ENCODE results near the gene HCLS1.
"Not testable (repeated sequence)": the region's sequence is repeated elsewhere in the genome, so short reads cannot be mapped to it uniquely, and the experiment has no call there.

HCLS1 gene, protein sequence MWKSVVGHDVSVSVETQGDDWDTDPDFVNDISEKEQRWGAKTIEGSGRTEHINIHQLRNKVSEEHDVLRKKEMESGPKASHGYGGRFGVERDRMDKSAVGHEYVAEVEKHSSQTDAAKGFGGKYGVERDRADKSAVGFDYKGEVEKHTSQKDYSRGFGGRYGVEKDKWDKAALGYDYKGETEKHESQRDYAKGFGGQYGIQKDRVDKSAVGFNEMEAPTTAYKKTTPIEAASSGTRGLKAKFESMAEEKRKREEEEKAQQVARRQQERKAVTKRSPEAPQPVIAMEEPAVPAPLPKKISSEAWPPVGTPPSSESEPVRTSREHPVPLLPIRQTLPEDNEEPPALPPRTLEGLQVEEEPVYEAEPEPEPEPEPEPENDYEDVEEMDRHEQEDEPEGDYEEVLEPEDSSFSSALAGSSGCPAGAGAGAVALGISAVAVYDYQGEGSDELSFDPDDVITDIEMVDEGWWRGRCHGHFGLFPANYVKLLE

GRCh38 chr3:121660356-121661171 is at the start of gene HCLS1:
TSS of gene HCLS1 (minus strand) at chr3:121660903. CDS start at chr3:121658347, 2,556 bp downstream.
- peaks cover 31% of the 10 kb centered on the region for H3K36me3 Mint-ChIP-seq
- H3K4me3 Mint-ChIP-seq, result peak within 1 kb of the TSS; percentile 97
- no peaks in the 10 kb centered on the region for H3K27me3 Mint-ChIP-seq
- H3K9me3 Mint-ChIP-seq (ENCODE audit: low read depth), result no peaks in the 10 kb centered on the region
- H3K27ac Mint-ChIP-seq, result peak within 1 kb of the TSS; percentile 99
- peaks cover 55% of the 10 kb centered on the region for H3K4me1 Mint-ChIP-seq (ENCODE audit: low read depth)

DNA sequence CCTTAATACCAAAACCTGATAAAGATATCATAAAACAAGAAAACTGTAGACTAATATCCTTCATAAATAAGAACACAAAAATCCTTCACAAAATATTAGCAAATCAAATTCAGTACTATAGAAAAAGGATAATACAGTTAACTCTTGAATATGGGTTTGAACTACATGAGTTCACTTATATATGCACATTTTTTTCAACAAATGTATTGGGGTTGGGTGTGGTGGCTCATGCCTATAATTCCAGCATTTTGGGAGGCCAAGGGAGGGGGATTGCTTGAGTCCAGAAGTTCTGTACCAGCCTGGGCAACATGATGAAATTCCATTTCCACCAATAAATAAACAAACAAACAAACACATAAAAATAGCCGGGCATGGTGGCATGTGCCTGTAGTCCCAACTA is 49.6 kb upstream of the HCLS1 start:
- Mint-ChIP-seq H3K27ac (no peak overlapping the region), H3K9me3 (ENCODE audit: low read depth) (no peaks in the 10 kb centered on the region), H3K27me3 (no peaks in the 10 kb centered on the region), H3K4me3 (no peak overlapping the region), H3K36me3 (peaks cover 18% of the 10 kb centered on the region), H3K4me1 (ENCODE audit: low read depth) (peaks cover 2% of the 10 kb centered on the region)

DNA sequence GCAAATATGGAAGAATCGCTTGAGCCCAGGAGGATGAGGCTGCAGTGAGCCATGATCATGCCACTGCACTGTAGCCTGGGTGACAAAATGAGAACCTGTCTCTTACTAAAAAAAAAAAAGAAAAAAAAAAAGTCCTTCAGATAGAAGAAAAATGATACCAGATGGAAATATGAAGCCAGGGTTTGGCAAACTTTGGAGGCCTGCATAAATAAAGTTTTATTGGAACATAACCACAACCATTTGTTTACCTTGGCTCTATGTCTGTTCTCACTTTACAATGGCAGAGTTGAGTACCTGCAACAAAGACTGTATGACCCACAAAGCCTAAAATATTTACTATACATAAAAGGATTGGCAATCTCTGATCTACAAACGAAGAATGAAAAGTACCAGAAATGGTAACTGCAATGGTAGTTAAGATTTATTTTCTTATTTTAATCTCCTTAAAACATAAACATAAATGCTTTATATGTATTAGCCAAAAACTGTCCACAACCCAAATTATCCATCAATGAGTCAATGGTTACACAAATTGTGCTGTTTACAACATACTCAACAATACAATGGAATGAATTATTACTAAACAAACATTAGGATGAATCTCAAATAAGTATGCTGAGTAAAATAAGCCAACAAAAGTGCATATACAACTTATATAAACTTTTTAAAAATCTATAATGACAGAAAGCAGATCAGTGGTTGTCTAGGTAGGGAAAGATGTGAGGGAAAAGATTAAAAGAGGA is 47.0 kb upstream of the HCLS1 start:
- Mint-ChIP-seq H3K27ac (no peak overlapping the region), H3K4me1 (ENCODE audit: low read depth) (peaks cover 2% of the 10 kb centered on the region), H3K4me3 (no peak overlapping the region), H3K27me3 (no peaks in the 10 kb centered on the region), H3K36me3 (peaks cover 26% of the 10 kb centered on the region), H3K9me3 (ENCODE audit: low read depth) (no peaks in the 10 kb centered on the region)

DNA sequence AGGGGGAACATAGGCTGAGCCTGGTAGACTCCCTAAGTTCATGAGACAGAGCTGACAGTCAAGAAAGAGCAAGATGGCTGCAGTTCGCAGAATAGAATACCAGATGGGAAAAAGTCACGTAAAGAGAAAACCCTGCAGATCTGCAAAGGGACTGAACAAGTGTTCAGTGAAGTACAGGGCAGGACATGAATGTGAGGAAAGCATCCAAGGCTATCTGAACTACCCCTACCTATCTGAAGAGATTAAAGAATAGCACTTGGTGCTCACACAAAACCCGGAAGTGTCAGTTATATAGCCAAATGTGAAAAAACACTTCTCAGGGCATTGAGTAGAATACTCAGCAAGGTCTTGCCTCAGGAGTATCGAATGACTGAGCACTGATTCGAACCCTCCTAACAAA is 44.8 kb upstream of the HCLS1 start:
- Mint-ChIP-seq H3K27ac (no peak overlapping the region), H3K4me3 (no peak overlapping the region), H3K4me1 (ENCODE audit: low read depth) (peaks cover 2% of the 10 kb centered on the region), H3K36me3 (peaks cover 29% of the 10 kb centered on the region), H3K27me3 (no peaks in the 10 kb centered on the region), H3K9me3 (ENCODE audit: low read depth) (no peaks in the 10 kb centered on the region)

DNA sequence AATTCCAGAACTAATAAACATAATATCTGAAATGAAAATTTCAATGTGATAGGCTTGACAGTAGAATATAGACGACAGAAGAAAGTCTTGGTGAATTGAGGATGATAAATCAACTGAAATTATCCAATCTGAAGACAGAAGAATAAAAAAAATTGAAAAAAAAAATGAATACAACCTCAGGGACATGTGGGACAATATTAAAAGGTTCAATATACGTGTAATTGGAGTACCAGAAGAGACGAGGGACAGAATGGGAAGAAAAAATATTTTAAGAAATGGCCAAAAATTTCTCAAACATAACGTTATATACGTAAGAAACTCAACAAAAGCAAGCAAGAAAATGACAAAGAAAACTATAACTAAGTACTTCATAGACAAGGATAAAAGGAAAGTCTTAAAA is 43.3 kb upstream of the HCLS1 start:
- Mint-ChIP-seq H3K9me3 (ENCODE audit: low read depth) (no peaks in the 10 kb centered on the region), H3K36me3 (peaks cover 26% of the 10 kb centered on the region), H3K27me3 (no peaks in the 10 kb centered on the region), H3K27ac (no peak overlapping the region), H3K4me3 (no peak overlapping the region), H3K4me1 (ENCODE audit: low read depth) (peaks cover under 1% of the 10 kb centered on the region)

DNA sequence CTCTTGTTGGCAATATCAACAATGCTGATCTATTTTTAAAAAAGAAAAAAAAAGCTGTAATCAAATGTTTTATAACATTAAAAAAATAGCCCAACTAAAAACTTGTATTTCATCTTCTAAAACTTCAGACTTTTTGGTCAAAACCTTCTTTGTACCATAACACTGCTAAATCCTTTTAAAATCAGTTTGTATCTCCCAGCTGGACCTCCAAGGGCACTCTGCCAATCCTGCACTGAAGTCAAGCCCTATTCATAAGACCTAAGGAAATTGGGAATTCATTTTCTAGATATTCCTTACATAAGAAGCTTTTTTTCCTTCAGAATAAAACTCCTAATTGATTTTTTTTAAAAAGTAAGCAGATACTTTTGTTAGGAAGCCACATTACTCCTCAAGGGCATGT is 38.2 kb upstream of the HCLS1 start:
- Mint-ChIP-seq H3K27ac (no peak overlapping the region), H3K9me3 (ENCODE audit: low read depth) (no peaks in the 10 kb centered on the region), H3K4me3 (no peak overlapping the region), H3K36me3 (peaks cover 36% of the 10 kb centered on the region), H3K4me1 (ENCODE audit: low read depth) (no peaks in the 10 kb centered on the region), H3K27me3 (no peaks in the 10 kb centered on the region)

- no peak overlapping the region for H3K4me3 Mint-ChIP-seq
- H3K27me3 Mint-ChIP-seq, result no peaks in the 10 kb centered on the region
- no peaks in the 10 kb centered on the region for H3K4me1 Mint-ChIP-seq (ENCODE audit: low read depth)
- H3K36me3 Mint-ChIP-seq, result peaks cover 34% of the 10 kb centered on the region
- no peak overlapping the region for H3K27ac Mint-ChIP-seq
- H3K9me3 Mint-ChIP-seq (ENCODE audit: low read depth), result no peaks in the 10 kb centered on the region
Measured at GRCh38 chr3:121698476-121698875, 37.8 kb upstream of the HCLS1 start.

- Mint-ChIP-seq H3K27me3 (no peaks in the 10 kb centered on the region), H3K9me3 (ENCODE audit: low read depth) (no peaks in the 10 kb centered on the region), H3K4me1 (ENCODE audit: low read depth) (peaks cover under 1% of the 10 kb centered on the region), H3K36me3 (peaks cover 42% of the 10 kb centered on the region), H3K27ac (no peak overlapping the region), H3K4me3 (no peak overlapping the region)
Measured at GRCh38 chr3:121696186-121696585, 35.5 kb upstream of the HCLS1 start.

DNA sequence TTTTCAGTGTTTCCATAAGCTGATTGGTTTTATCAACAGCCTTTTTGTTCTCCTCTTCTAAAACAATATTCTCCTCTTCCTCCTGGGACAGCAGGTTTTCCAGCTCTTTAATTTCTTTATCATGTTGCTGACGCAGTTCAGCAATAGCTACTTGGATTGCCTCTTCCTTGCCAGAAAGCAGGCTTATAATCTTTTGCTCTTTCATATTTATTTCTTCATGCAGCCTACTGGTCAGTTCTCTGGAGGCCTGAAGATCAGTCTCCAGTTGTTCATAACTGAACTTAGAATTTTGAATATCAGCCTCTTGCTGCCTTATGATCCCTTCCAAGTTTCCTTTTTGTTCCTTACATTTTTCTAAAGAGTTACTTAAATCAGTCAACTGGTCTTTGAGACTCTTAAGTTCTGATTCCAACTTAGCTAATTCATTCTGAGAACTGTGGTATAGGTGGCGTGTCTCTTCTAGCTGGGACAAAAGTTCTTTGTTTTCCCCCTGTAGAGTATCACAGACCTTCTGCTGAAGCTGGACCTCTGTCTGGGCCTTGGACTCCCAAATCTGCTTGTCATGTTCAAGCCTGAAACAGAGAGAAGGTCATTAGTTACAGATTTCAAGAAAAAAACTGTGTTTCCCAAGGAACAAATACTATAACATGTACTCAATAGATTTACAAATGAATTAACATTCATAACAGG is 31.5 kb upstream of the HCLS1 start:
- Mint-ChIP-seq H3K9me3 (ENCODE audit: low read depth) (no peaks in the 10 kb centered on the region), H3K4me1 (ENCODE audit: low read depth) (peaks cover 3% of the 10 kb centered on the region), H3K27ac (no peak overlapping the region), H3K27me3 (no peaks in the 10 kb centered on the region), H3K4me3 (no peak overlapping the region), H3K36me3 (peaks cover 28% of the 10 kb centered on the region)

DNA sequence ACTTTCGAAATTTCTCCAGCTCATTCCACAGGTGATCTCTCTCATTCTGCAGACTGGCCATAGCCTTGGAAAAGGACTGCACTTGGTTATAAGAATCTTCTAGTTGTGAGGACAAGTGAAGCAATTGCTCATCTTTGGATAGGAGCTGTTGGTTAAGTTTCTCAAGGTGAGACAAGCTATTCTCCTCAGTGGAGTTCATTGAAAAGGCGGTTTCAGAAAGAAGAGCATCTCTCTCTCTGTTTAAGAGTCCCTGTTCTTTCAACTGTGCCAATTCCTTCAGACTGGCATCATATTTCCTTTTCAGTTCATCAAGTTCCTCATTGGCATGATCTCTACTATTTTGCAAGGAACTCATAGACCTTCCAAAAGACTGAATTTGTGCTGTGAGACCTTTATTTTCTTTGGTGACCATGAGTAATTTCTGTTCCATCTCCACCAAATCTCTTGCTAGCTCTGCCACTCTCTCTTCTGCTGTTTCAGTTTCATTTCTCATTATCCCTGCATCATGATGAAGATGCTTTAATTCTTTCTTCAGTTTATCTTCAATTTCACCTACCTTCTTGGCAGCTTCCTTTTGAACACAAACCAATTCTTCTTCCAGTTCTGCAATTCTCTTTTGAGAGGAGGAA is 30.2 kb upstream of the HCLS1 start:
- H3K27ac Mint-ChIP-seq, result peak overlapping the region; percentile 18
- peaks cover 7% of the 10 kb centered on the region for H3K9me3 Mint-ChIP-seq (ENCODE audit: low read depth)
- peaks cover 3% of the 10 kb centered on the region for H3K4me1 Mint-ChIP-seq (ENCODE audit: low read depth)
- H3K4me3 Mint-ChIP-seq, result no peak overlapping the region
- H3K27me3 Mint-ChIP-seq, result no peaks in the 10 kb centered on the region
- peaks cover 34% of the 10 kb centered on the region for H3K36me3 Mint-ChIP-seq

DNA sequence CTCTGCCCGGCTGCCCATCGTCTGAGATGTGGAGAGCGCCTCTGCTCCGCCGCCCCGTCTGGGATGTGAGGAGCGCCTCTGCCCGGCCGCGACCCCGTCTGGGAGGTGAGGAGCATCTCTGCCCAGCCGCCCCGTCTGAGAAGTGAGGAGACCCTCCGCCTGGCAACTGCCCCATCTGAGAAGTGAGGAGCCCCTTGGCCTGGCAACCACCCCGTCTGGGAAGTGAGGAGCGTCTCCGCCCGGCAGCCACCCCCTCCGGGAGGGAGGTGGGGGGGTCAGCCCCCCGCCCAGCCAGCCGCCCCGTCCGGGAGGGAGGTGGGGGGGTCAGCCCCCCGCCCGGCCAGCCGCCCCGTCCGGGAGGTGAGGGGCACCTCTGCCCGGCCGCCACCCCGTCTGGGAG is 28.0 kb upstream of the HCLS1 start:
- not testable (repeated sequence) for H3K4me3 Mint-ChIP-seq, H3K27ac Mint-ChIP-seq
- H3K9me3 Mint-ChIP-seq (ENCODE audit: low read depth), result peaks cover 17% of the 10 kb centered on the region

DNA sequence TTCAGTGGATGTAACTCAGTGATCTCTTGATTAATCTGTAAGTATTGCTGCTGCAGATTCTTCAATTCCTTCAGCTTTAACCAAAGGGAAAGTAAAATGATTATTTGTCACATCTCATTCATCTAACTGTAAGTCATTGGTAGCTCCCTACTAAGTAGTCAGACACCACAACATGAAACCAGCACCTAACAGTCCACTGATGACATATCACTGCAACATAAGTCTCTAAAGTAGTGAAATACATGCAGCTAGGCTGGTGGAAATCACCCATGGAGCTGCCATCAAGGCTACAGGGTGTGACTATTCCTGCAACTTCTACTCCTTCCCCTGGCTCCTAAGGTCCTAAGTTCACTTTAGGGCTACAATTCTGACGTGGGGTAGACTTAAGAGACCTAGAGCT is 21.1 kb upstream of the HCLS1 start:
- Mint-ChIP-seq H3K27me3 (no peaks in the 10 kb centered on the region), H3K9me3 (ENCODE audit: low read depth) (peaks cover 17% of the 10 kb centered on the region), H3K36me3 (peaks cover 38% of the 10 kb centered on the region), H3K27ac (no peak overlapping the region), H3K4me3 (no peak overlapping the region), H3K4me1 (ENCODE audit: low read depth) (no peaks in the 10 kb centered on the region)

More for the DNA sequence above, 28.0 kb upstream of the HCLS1 start:
- not testable (repeated sequence) for H3K4me1 Mint-ChIP-seq (ENCODE audit: low read depth); H3K27me3 Mint-ChIP-seq
- peaks cover 45% of the 10 kb centered on the region for H3K36me3 Mint-ChIP-seq

GRCh38 chr3:121677141-121677540 is 16.4 kb upstream of the HCLS1 start:
- Mint-ChIP-seq H3K4me1 (ENCODE audit: low read depth) (no peaks in the 10 kb centered on the region), H3K9me3 (ENCODE audit: low read depth) (no peaks in the 10 kb centered on the region), H3K36me3 (peaks cover 27% of the 10 kb centered on the region), H3K27ac (no peak overlapping the region), H3K27me3 (no peaks in the 10 kb centered on the region), H3K4me3 (no peak overlapping the region)

GRCh38 chr3:121670676-121671075 is 10.0 kb upstream of the HCLS1 start:
- Mint-ChIP-seq H3K36me3 (peaks cover 31% of the 10 kb centered on the region), H3K27ac (no peak overlapping the region), H3K9me3 (ENCODE audit: low read depth) (no peaks in the 10 kb centered on the region), H3K4me3 (no peak overlapping the region), H3K27me3 (no peaks in the 10 kb centered on the region), H3K4me1 (ENCODE audit: low read depth) (no peaks in the 10 kb centered on the region)
